IMR-90 (cell line): ENCODE data around the gene DNAJC5G. TPM values are rescaled to one million over a fixed set of nuclear protein-coding genes. Genes with fewer than 3 reads are reported as not detected.

ENCODE experiments used
- ATAC-seq: fragments of 200-7000 bp; cut with Tn5 transposase; 2 replicates; pipeline ENCODE4 v1.9.1; 2020; ENCODE audit warnings: low read depth, mild to moderate bottlenecking, moderate library complexity
- BruUV-seq: library from RNA; stranded (reverse); fragments of 400-500 nt; replicated peaks from 2 replicates; lab custom pipeline; 2021; lab: Mats Ljungman, UMichigan
- CTCF ChIA-PET: fragments of 300-600 bp; formaldehyde crosslinking; extraction: SDS; loops from one replicate; lab custom pipeline; 2021; ENCODE audit warnings: antibody characterized with exemption; lab: Yijun Ruan, JAX
- POLR2A ChIA-PET: fragments of 300-600 bp; sonication (Branson Sonifier 250); formaldehyde crosslinking; loops from one replicate; lab custom pipeline; 2022; ENCODE audit warnings: antibody characterized with exemption; ENCODE audit not compliant: unreplicated experiment; lab: Charles Lee
- DNase-seq: peaks from one replicate; pipeline ENCODE4 v3.0.0; 2013
- H2AFZ ChIP-seq: replicated peaks from 2 replicates; pipeline ENCODE3; 2013; ENCODE audit warnings: low read length, mild to moderate bottlenecking; ENCODE audit not compliant: poor library complexity
- H2AK5ac ChIP-seq: 2 replicates; pipeline ENCODE4 v1.6.1; 2013; ENCODE audit warnings: low read depth, low read length, inconsistent platforms
- H2AK9ac ChIP-seq: replicated peaks from 2 replicates; pipeline ENCODE3; 2013; ENCODE audit warnings: mild to moderate bottlenecking, low read depth, low read length, moderate library complexity; ENCODE audit not compliant: poor library complexity
- H2BK120ac ChIP-seq: 2 replicates; pipeline ENCODE4 v1.6.1; 2013; ENCODE audit warnings: low read depth, low read length, inconsistent platforms
- H2BK15ac ChIP-seq: 3 replicates; pipeline ENCODE4 v1.6.1; 2013; ENCODE audit warnings: low read depth, low read length, inconsistent platforms
- H2BK20ac ChIP-seq: 2 replicates; pipeline ENCODE4 v1.6.1; 2013; ENCODE audit warnings: low read depth, mild to moderate bottlenecking, inconsistent platforms, low read length, moderate library complexity
- H2BK5ac ChIP-seq: 2 replicates; pipeline ENCODE4 v1.6.1; 2013; ENCODE audit warnings: mild to moderate bottlenecking, low read depth, low read length, inconsistent platforms; ENCODE audit not compliant: poor library complexity, severe bottlenecking
- H3K14ac ChIP-seq: replicated peaks from 2 replicates; pipeline ENCODE4 v1.6.1; 2013; ENCODE audit warnings: low read depth, low read length, inconsistent platforms
- H3K18ac ChIP-seq: 2 replicates; pipeline ENCODE4 v1.6.1; 2013; ENCODE audit warnings: low read depth, low read length, control low read depth
- H3K23ac ChIP-seq: 2 replicates; pipeline ENCODE4 v1.6.1; 2013; ENCODE audit warnings: low read depth, low read length, inconsistent platforms
- H3K27ac ChIP-seq: 2 replicates; pipeline ENCODE4 v1.5.1; 2013; ENCODE audit warnings: mild to moderate bottlenecking, control low read depth, low read length; ENCODE audit not compliant: insufficient read depth
- H3K27me3 ChIP-seq: 2 replicates; pipeline ENCODE4 v1.6.1; 2013; ENCODE audit warnings: low read length; ENCODE audit not compliant: control insufficient read depth, insufficient read depth
- H3K36me3 ChIP-seq: 2 replicates; pipeline ENCODE4 v1.6.1; 2013; ENCODE audit warnings: low read length, mixed read lengths; ENCODE audit not compliant: control insufficient read depth, insufficient read depth
- H3K4ac ChIP-seq: 2 replicates; pipeline ENCODE4 v1.6.1; 2013; ENCODE audit warnings: low read depth, low read length, inconsistent platforms
- H3K4me1 ChIP-seq: 2 replicates; pipeline ENCODE4 v1.6.1; 2013; ENCODE audit warnings: low read length, mixed read lengths; ENCODE audit not compliant: control insufficient read depth, insufficient read depth
- H3K4me2 ChIP-seq: 2 replicates; pipeline ENCODE4 v1.6.1; 2013; ENCODE audit warnings: low read depth, mild to moderate bottlenecking, control low read depth, low read length, moderate library complexity
- H3K4me3 ChIP-seq: 2 replicates; pipeline ENCODE4 v1.5.1; 2013; ENCODE audit warnings: low read depth, mild to moderate bottlenecking, control low read depth, low read length, moderate library complexity; ENCODE audit not compliant: insufficient read depth
- H3K56ac ChIP-seq: 2 replicates; pipeline ENCODE4 v1.6.1; 2013; ENCODE audit warnings: low read length, inconsistent platforms; ENCODE audit not compliant: insufficient read depth; ENCODE audit errors: extremely low read depth
- H3K79me1 ChIP-seq, 2 experiments: 2 replicates each; pipeline ENCODE4 v1.6.1; 2013; ENCODE audit warnings: low read length in 2 of 2, inconsistent platforms in 1 of 2, low read depth in 1 of 2
- H3K9ac ChIP-seq: 2 replicates; pipeline ENCODE4 v1.6.1; 2013; ENCODE audit warnings: low read depth, low read length, control low read depth
- H3K9me1 ChIP-seq: 2 replicates; pipeline ENCODE4 v1.6.1; 2013; ENCODE audit warnings: low read length, inconsistent platforms; ENCODE audit not compliant: insufficient read depth
- H3K9me3 ChIP-seq: 2 replicates; pipeline ENCODE4 v1.6.1; 2013; ENCODE audit warnings: low read length; ENCODE audit not compliant: control insufficient read depth, insufficient read depth
- H4K20me1 ChIP-seq: 2 replicates; pipeline ENCODE4 v1.6.1; 2013; ENCODE audit warnings: low read length, inconsistent platforms; ENCODE audit not compliant: insufficient read depth
- H4K5ac ChIP-seq: 2 replicates; pipeline ENCODE4 v1.6.1; 2013; ENCODE audit warnings: mild to moderate bottlenecking, low read depth, low read length, control low read depth
- H4K8ac ChIP-seq, 2 experiments: 2 replicates each; pipeline ENCODE4 v1.6.1; 2013; ENCODE audit warnings: low read depth in 2 of 2, low read length in 2 of 2, control low read depth in 1 of 2, inconsistent platforms in 1 of 2
- H4K91ac ChIP-seq: 2 replicates; pipeline ENCODE4 v1.6.1; 2013; ENCODE audit warnings: low read depth, low read length, inconsistent platforms; ENCODE audit not compliant: insufficient read depth
- CEBPB ChIP-seq: IDR thresholded peaks from 2 replicates; pipeline ENCODE4 v1.6.1; 2012; ENCODE audit warnings: low read depth, low read length, improper control_type of control experiment
- CHD1 ChIP-seq: IDR thresholded peaks from 2 replicates; pipeline ENCODE4 v1.6.1; 2012; ENCODE audit warnings: low read depth, low read length, improper control_type of control experiment
- CTCF ChIP-seq: conservative IDR thresholded peaks from 2 replicates; pipeline ENCODE4 v1.5.1; 2012; ENCODE audit warnings: mild to moderate bottlenecking, low read depth, low read length, improper control_type of control experiment
- ELK1 ChIP-seq: fragments of 150-350 bp; IDR thresholded peaks from 2 replicates; pipeline ENCODE4 v1.6.1; 2016; ENCODE audit warnings: low read depth, mild to moderate bottlenecking, low read length, moderate library complexity, borderline replicate concordance
- FOS ChIP-seq: fragments of 150-350 bp; IDR thresholded peaks from 2 replicates; pipeline ENCODE4 v1.6.1; 2016; ENCODE audit warnings: low read depth, low read length
- MAFK ChIP-seq: IDR thresholded peaks from 2 replicates; pipeline ENCODE4 v1.6.1; 2012; ENCODE audit warnings: low read depth, low read length, improper control_type of control experiment
- MAZ ChIP-seq: IDR thresholded peaks from 2 replicates; pipeline ENCODE4 v1.6.1; 2012; ENCODE audit warnings: low read depth, mild to moderate bottlenecking, low read length, improper control_type of control experiment, moderate library complexity, borderline replicate concordance
- NFE2L2 ChIP-seq: fragments of 150-350 bp; IDR thresholded peaks from 2 replicates; pipeline ENCODE4 v1.6.1; 2016; ENCODE audit warnings: low read depth, mild to moderate bottlenecking, low read length
- POLR2A ChIP-seq: IDR thresholded peaks from 2 replicates; pipeline ENCODE4 v1.6.1; 2012; ENCODE audit warnings: mild to moderate bottlenecking, low read depth, low read length
- RAD21 ChIP-seq: IDR thresholded peaks from 2 replicates; pipeline ENCODE4 v1.6.1; 2012; ENCODE audit warnings: low read length, improper control_type of control experiment
- RCOR1 ChIP-seq: IDR thresholded peaks from 2 replicates; pipeline ENCODE4 v1.6.1; 2012; ENCODE audit warnings: mild to moderate bottlenecking, low read length, improper control_type of control experiment; ENCODE audit not compliant: insufficient replicate concordance
- RFX5 ChIP-seq: IDR thresholded peaks from 2 replicates; pipeline ENCODE4 v1.8.0; 2012; ENCODE audit warnings: low read depth, mild to moderate bottlenecking, low read length, moderate library complexity
- SMC3 ChIP-seq: fragments of 150-350 bp; IDR thresholded peaks from 2 replicates; pipeline ENCODE4 v1.6.1; 2016; ENCODE audit warnings: low read depth, mild to moderate bottlenecking, antibody characterized with exemption, low read length, moderate library complexity
- USF2 ChIP-seq: fragments of 150-350 bp; IDR thresholded peaks from 2 replicates; pipeline ENCODE4 v1.6.1; 2017; ENCODE audit warnings: mild to moderate bottlenecking, antibody characterized with exemption, low read length, low read depth
- WGBS, 2 experiments: methylation state at CpG; one replicate each; pipeline versions ENCODE4 v1.1.5 to v1.1.7; 2013; ENCODE audit warnings: missing lambda C conversion rate in 2 of 2; ENCODE audit not compliant: insufficient read length in 1 of 2; ENCODE audit errors: extremely low coverage in 2 of 2; 5-methylcytosine and 5-hydroxymethylcytosine counted together
- dilution Hi-C: fragments of 300-500 bp; cut with HindIII; formaldehyde crosslinking; loops from one replicate; pipeline ENCODE4 v1.14.3; 2018; ENCODE audit warnings: low sequenced_read_pairs; ENCODE audit not compliant: unreplicated experiment
- in situ Hi-C: fragments of 300-500 bp; cut with MboI; formaldehyde crosslinking; loops from 3 replicates; pipeline ENCODE4 v1.14.3; 2019; ENCODE audit warnings: low sequenced_read_pairs, inconsistent platforms, mixed read lengths
- intact Hi-C: fragments of 100-400 bp; cut with micrococcal nuclease; formaldehyde crosslinking; loops from 2 replicates; pipeline ENCODE4 v1.10.0; 2022
- polyA plus RNA-seq, 3 experiments: library from polyadenylated mRNA; depleted of rRNA; stranded (reverse); fragments of >200 nt; gene quantifications; 2 replicates each; pipeline ENCODE4 v1.2.3, GENCODE V29; 2012; ENCODE audit warnings: low replicate concordance in 1 of 3
- total RNA-seq: library from RNA; depleted of rRNA; stranded (reverse); fragments of >200 nt; gene quantifications from 2 replicates; pipeline ENCODE4 v1.2.3, GENCODE V29; 2012

Gene DNAJC5G
- total and polyA plus RNA-seq, 2 of the 4 experiments (the other 2 are of a cell fraction), result not detected

GRCh38 chr2:27243391-27244130, 31.7 kb upstream of the DNAJC5G start:
- H2BK120ac ChIP-seq, result no peak overlapping the region
- no peak overlapping the region for H3K4ac ChIP-seq
- H2BK5ac ChIP-seq, result no peak overlapping the region
- CTCF ChIA-PET, result interaction anchor here (0.6 kb wide), 1 partner anchor 162 kb away, joined by 3 read pairs; no protein-coding TSS in a partner anchor
- no peak overlapping the region for H4K91ac ChIP-seq
- no peaks in the 10 kb centered on the region; the same call in 1 of the 2 replicates for H4K20me1 ChIP-seq
- H3K9me3 ChIP-seq, result no peaks in the 10 kb centered on the region
- DNase-seq, result no peak
- no peak overlapping the region for H3K56ac ChIP-seq
- no peaks in the 10 kb centered on the region for H3K4me1 ChIP-seq
- in situ Hi-C loops (no loop called here), dilution Hi-C loops (no loop called here), intact Hi-C loops (no loop called here)
- H3K4me3 ChIP-seq, result no peak overlapping the region
- H3K27me3 ChIP-seq, result no peaks in the 10 kb centered on the region
- H3K14ac ChIP-seq, result no peak overlapping the region
- H3K9ac ChIP-seq, result no peak overlapping the region
- no peak overlapping the region for H2AK9ac ChIP-seq
- H4K8ac ChIP-seq, result no peak overlapping the region
- no peak overlapping the region for H2BK20ac ChIP-seq
- peaks cover 55% of the 10 kb centered on the region for H3K36me3 ChIP-seq
- H2BK15ac ChIP-seq, result no peak overlapping the region
- no peak overlapping the region for H3K4me2 ChIP-seq
- H2AK5ac ChIP-seq, result no peak overlapping the region
- BruUV-seq, result TSS peak; percentile 55
- WGBS, 2 experiments, result 95% methylated on average over 14 of the region's 19 CpGs; no CpG with 5 or more reads in 1 of the 2 experiments
- no peak overlapping the region for H3K18ac ChIP-seq
- ATAC-seq, result no peak
- H3K9me1 ChIP-seq, result no peaks in the 10 kb centered on the region
- no peaks in the 10 kb centered on the region for H3K79me1 ChIP-seq
- TF ChIP-seq CEBPB, result no peak
- no peak for TF ChIP-seq POLR2A
- no peak for TF ChIP-seq CTCF
- TF ChIP-seq RFX5, result no peak
- TF ChIP-seq SMC3, result no peak
- TF ChIP-seq RCOR1, result no peak
- no peak for TF ChIP-seq MAZ
- no peak for TF ChIP-seq USF2
- TF ChIP-seq NFE2L2, result no peak
- no peak for TF ChIP-seq MAFK
- TF ChIP-seq FOS, result no peak
- TF ChIP-seq ELK1, result no peak
- no peak for TF ChIP-seq RAD21
- no peak for TF ChIP-seq CHD1
- H2AFZ ChIP-seq, result no peak overlapping the region
- H4K5ac ChIP-seq, result no peak overlapping the region
- no peak overlapping the region for H3K23ac ChIP-seq
- POLR2A ChIA-PET, result no interaction called here
- H3K27ac ChIP-seq, result no peak overlapping the region
